HEK293 (cell line): ENCODE measurements around the gene LSM2.
A peak's percentile ranks its signal among the peaks of the same experiment; 100 is the strongest.

Source experiments
- CTCF ChIP-seq: fragments of 450-650 bp; formaldehyde crosslinking; IDR thresholded peaks from 2 replicates; pipeline ENCODE4 v1.5.1; 2016; ENCODE audit warnings: missing biosample characterization, missing genetic modification characterization
- ELK4 ChIP-seq: IDR thresholded peaks from 2 replicates; pipeline ENCODE4 v1.6.1; 2011; ENCODE audit warnings: mild to moderate bottlenecking, low read depth, low read length, borderline replicate concordance
- HOXA7 ChIP-seq: sonication (generic); formaldehyde crosslinking; IDR thresholded peaks from 2 replicates; pipeline ENCODE4 v1.8.1; 2022; ENCODE audit warnings: missing genetic modification reagents, borderline replicate concordance
- PATZ1 ChIP-seq: fragments of 450-650 bp; formaldehyde crosslinking; IDR thresholded peaks from 2 replicates; pipeline ENCODE4 v1.5.1; 2016; ENCODE audit warnings: missing biosample characterization, missing genetic modification characterization
- ZBTB1 ChIP-seq: fragments of 450-650 bp; formaldehyde crosslinking; IDR thresholded peaks from 2 replicates; pipeline ENCODE4 v1.5.1; 2016; ENCODE audit warnings: missing biosample characterization, missing genetic modification characterization
- ZNF48 ChIP-seq: fragments of 450-650 bp; formaldehyde crosslinking; IDR thresholded peaks from 2 replicates; pipeline ENCODE4 v1.5.1; 2016; ENCODE audit warnings: missing biosample characterization, missing genetic modification characterization
- ZNF629 ChIP-seq: fragments of 450-650 bp; formaldehyde crosslinking; IDR thresholded peaks from 2 replicates; pipeline ENCODE4 v1.5.1; 2017; ENCODE audit warnings: missing biosample characterization, missing genetic modification characterization
- ZNF670 ChIP-seq: fragments of 450-650 bp; formaldehyde crosslinking; IDR thresholded peaks from 2 replicates; pipeline ENCODE4 v1.5.1; 2016; ENCODE audit warnings: missing biosample characterization, missing genetic modification characterization, low read depth
- ZSCAN16 ChIP-seq: fragments of 450-650 bp; formaldehyde crosslinking; IDR thresholded peaks from 2 replicates; pipeline ENCODE4 v1.5.1; 2016; ENCODE audit warnings: missing biosample characterization, missing genetic modification characterization

GRCh38 chr6:31776989-31777666 is 29.6 kb downstream of the LSM2 start, which contains the start of gene VWA7:
- TF ChIP-seq ZNF670 (no peak), ZNF629 (tag by site-specific recombination) (peak; percentile 97), CTCF (tag by site-specific recombination) (no peak), ELK4 (no peak), ZNF48 (tag by site-specific recombination) (no peak), PATZ1 (peak; percentile 99), HOXA7 (CRISPR knock-in tag) (no peak), ZSCAN16 (tag by site-specific recombination) (no peak), ZBTB1 (no peak)
